Peyer's patch (tissue), 4 donors: Measurements from ENCODE around the gene SLC9A5.

ENCODE experiments used
- POLR2A ChIP-seq, 2 donors: fragments of 450-650 bp; IDR thresholded peaks; one replicate each; pipeline ENCODE4 v1.5.1; 2017; ENCODE audit warnings: antibody characterized with exemption in 2 of 2, mild to moderate bottlenecking in 2 of 2, moderate library complexity in 2 of 2
- TF ChIP-seq, protein P1 (sequence below), 6 experiments: fragments of 450-650 bp in 4 of 6; fragments of 200-600 bp in 2 of 6; sonication (generic) in 1 of 6; IDR thresholded peaks; one replicate each; pipeline ENCODE4 v1.5.1; 2017 to 2019; ENCODE audit warnings: antibody characterized with exemption in 6 of 6, mild to moderate bottlenecking in 3 of 6, moderate library complexity in 1 of 6

DNA sequence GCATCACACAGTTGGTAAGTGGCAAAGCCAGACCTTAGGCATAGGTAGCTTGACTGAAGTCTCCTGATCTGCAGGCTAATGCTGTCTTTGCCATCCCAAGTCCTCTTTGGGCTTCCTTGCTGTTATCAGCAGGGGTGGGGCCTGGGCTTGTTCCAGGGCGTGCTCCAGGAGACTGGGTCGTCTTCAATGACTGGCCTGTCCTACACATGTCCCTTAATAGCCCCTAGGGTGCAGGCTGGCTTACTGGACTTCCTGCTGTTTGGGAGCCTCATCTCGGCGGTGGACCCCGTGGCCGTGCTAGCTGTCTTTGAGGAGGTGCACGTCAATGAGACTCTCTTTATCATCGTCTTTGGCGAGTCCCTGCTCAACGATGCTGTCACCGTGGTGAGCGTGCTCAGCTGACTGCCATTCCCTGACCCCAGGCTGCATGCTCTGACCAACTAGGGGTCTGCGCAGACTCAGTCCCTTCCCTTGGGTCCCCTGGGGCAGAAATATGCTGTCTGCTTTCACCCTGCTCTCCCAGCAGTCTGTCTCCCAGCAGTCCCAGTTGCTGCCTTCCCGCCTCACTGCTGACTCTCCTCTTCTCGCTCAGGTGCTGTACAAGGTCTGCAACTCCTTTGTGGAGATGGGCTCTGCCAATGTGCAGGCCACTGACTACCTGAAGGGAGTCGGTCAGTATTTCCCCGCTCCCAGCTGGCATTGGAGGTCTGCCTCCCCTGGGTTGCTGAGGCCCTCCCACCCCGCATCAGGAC, 6.2 kb downstream of the SLC9A5 start:
- TF ChIP-seq, protein P1, sequence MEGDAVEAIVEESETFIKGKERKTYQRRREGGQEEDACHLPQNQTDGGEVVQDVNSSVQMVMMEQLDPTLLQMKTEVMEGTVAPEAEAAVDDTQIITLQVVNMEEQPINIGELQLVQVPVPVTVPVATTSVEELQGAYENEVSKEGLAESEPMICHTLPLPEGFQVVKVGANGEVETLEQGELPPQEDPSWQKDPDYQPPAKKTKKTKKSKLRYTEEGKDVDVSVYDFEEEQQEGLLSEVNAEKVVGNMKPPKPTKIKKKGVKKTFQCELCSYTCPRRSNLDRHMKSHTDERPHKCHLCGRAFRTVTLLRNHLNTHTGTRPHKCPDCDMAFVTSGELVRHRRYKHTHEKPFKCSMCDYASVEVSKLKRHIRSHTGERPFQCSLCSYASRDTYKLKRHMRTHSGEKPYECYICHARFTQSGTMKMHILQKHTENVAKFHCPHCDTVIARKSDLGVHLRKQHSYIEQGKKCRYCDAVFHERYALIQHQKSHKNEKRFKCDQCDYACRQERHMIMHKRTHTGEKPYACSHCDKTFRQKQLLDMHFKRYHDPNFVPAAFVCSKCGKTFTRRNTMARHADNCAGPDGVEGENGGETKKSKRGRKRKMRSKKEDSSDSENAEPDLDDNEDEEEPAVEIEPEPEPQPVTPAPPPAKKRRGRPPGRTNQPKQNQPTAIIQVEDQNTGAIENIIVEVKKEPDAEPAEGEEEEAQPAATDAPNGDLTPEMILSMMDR (IDR thresholded peaks at IDR 0.05), result no peak
- no peak for TF ChIP-seq POLR2A (IDR thresholded peaks at IDR 0.05)
